Panc1 (cell line): ENCODE measurements around the gene TP63. TPM values are rescaled to one million over a fixed set of nuclear protein-coding genes. Genes with fewer than 3 reads are reported as not detected.

Source experiments
- ATAC-seq: fragments of 200-7000 bp; cut with Tn5 transposase; 2 replicates; pipeline ENCODE4 v1.9.1; 2020; ENCODE audit warnings: mild to moderate bottlenecking, moderate library complexity
- BruUV-seq: library from RNA; stranded (reverse); fragments of 400-500 nt; replicated peaks from 2 replicates; lab custom pipeline; 2021; lab: Mats Ljungman, UMichigan
- CTCF ChIA-PET: fragments of 300-600 bp; sonication (Branson Sonifier 250); formaldehyde crosslinking; loops from one replicate; lab custom pipeline; 2022; ENCODE audit warnings: antibody characterized with exemption; lab: Charles Lee
- POLR2A ChIA-PET: fragments of 300-600 bp; sonication (Branson Sonifier 250); formaldehyde crosslinking; loops from one replicate; lab custom pipeline; 2022; ENCODE audit warnings: antibody characterized with exemption; lab: Charles Lee
- DNase-seq: peaks from one replicate; pipeline ENCODE4 v3.0.0-alpha.2; 2010; ENCODE audit warnings: low read depth, low spot score
- H3K27ac ChIP-seq: 2 replicates; pipeline ENCODE4 v1.5.1; 2011; ENCODE audit warnings: mild to moderate bottlenecking, low read length, inconsistent platforms
- H3K27me3 ChIP-seq: fragments of 200-500 bp; sonication (Bioruptor generic); 2 replicates; pipeline ENCODE4 v1.6.0; 2014; ENCODE audit warnings: low read length, inconsistent platforms; ENCODE audit not compliant: control insufficient read depth, insufficient read depth
- H3K36me3 ChIP-seq: fragments of 200-500 bp; sonication (Bioruptor generic); 2 replicates; pipeline ENCODE4 v1.5.1; 2014; ENCODE audit warnings: inconsistent platforms, mild to moderate bottlenecking, low read length, moderate library complexity; ENCODE audit not compliant: control insufficient read depth, insufficient read depth
- H3K4me1 ChIP-seq: 2 replicates; pipeline ENCODE4 v1.5.1; 2011; ENCODE audit warnings: inconsistent platforms, mild to moderate bottlenecking, low read length, moderate library complexity; ENCODE audit not compliant: control insufficient read depth, insufficient read depth
- H3K4me3 ChIP-seq, 2 experiments: 2 replicates each; pipeline ENCODE4 v1.5.1; 2011 to 2012; ENCODE audit warnings: low read depth in 2 of 2, low read length in 2 of 2, mild to moderate bottlenecking in 2 of 2, inconsistent platforms in 1 of 2, moderate library complexity in 1 of 2
- H3K9me3 ChIP-seq: fragments of 200-500 bp; sonication (Bioruptor generic); 2 replicates; pipeline ENCODE4 v1.5.1; 2014; ENCODE audit warnings: low read depth, mild to moderate bottlenecking, inconsistent platforms, low read length, moderate library complexity; ENCODE audit not compliant: control insufficient read depth, insufficient read depth
- CTCF ChIP-seq: fragments of 450-650 bp; IDR thresholded peaks from 2 replicates; pipeline ENCODE4 v1.5.1; 2017; ENCODE audit warnings: mild to moderate bottlenecking
- POLR2AphosphoS5 ChIP-seq: IDR thresholded peaks from 2 replicates; pipeline ENCODE4 v1.6.1; 2012; ENCODE audit warnings: mild to moderate bottlenecking, low read depth, low read length, moderate library complexity
- REST ChIP-seq, 2 experiments: IDR thresholded peaks; 2 replicates each; pipeline ENCODE4 v1.6.1; 2011 to 2012; ENCODE audit warnings: low read depth in 2 of 2, control low read depth in 1 of 2, low read length in 1 of 2, mild to moderate bottlenecking in 1 of 2, moderate library complexity in 1 of 2; ENCODE audit not compliant: insufficient read depth in 1 of 2
- SIN3A ChIP-seq: IDR thresholded peaks from 2 replicates; pipeline ENCODE4 v1.6.1; 2012; ENCODE audit warnings: low read depth, mild to moderate bottlenecking, low read length, moderate library complexity, borderline replicate concordance; ENCODE audit not compliant: insufficient read depth
- TCF7L2 ChIP-seq: IDR thresholded peaks from 2 replicates; pipeline ENCODE4 v1.6.1; 2011; ENCODE audit warnings: mild to moderate bottlenecking, low read depth, low read length, inconsistent platforms
- in situ Hi-C: cut with HindIII; loops from 2 replicates; pipeline ENCODE4 v1.10.0; 2016; ENCODE audit warnings: low sequenced_read_pairs, low pct_unique_long_range_greater_than_20kb
- intact Hi-C: fragments of 100-400 bp; cut with micrococcal nuclease; formaldehyde crosslinking; loops from one replicate; pipeline ENCODE4 v1.10.0; 2022; ENCODE audit not compliant: unreplicated experiment
- total RNA-seq: library from RNA; stranded (reverse); gene quantifications from one replicate; pipeline ENCODE4 v1.2.1, GENCODE V29; 2021; ENCODE audit not compliant: unreplicated experiment

Gene TP63
- total RNA-seq, 1 experiment from 2014 or later, result 0.51 TPM

- BruUV-seq, result no TSS peak
- Histone ChIP-seq H3K9me3 (no peaks in the 10 kb centered on the region), H3K27ac (no peak overlapping the region), H3K27me3 (no peaks in the 10 kb centered on the region), H3K4me1 (no peaks in the 10 kb centered on the region), H3K4me3 (no peak overlapping the region), H3K36me3 (no peaks in the 10 kb centered on the region)
- intact Hi-C loops, result no loop called here
- no peak for DNase-seq
- TF ChIP-seq SIN3A (no peak), TCF7L2 (no peak), REST (IDR thresholded peaks at IDR 0.05; ENCODE audit: insufficient read depth in 1 of 2, low read depth in 2 of 2, low read length in 1 of 2) (no peak), POLR2AphosphoS5 (no peak), CTCF (no peak)
- no peak for ATAC-seq
- ChIA-PET POLR2A (no interaction called here), CTCF (no interaction called here)
- in situ Hi-C loops, result no loop called here
Measured at GRCh38 chr3:189896533-189896932, 265.3 kb downstream of the TP63 start.

GRCh38 chr3:189897406-189897805, 266.2 kb downstream of the TP63 start:
- no TSS peak for BruUV-seq
- ChIA-PET POLR2A (no interaction called here), CTCF (no interaction called here)
- Histone ChIP-seq H3K9me3 (no peaks in the 10 kb centered on the region), H3K27ac (no peak overlapping the region), H3K4me3 (no peak overlapping the region), H3K36me3 (no peaks in the 10 kb centered on the region), H3K4me1 (no peaks in the 10 kb centered on the region), H3K27me3 (no peaks in the 10 kb centered on the region)
- intact Hi-C loops (no loop called here), in situ Hi-C loops (no loop called here)
- no peak for DNase-seq
- no peak for ATAC-seq
- TF ChIP-seq SIN3A (no peak), CTCF (no peak), POLR2AphosphoS5 (no peak)
